ENCODE data around the gene MTHFR. TPM values are rescaled to one million over a fixed set of nuclear protein-coding genes. Genes with fewer than 3 reads are reported as not detected.

Gene MTHFR
- total RNA-seq, 4 donors from 2014 or later = 10.2 to 24.7 (median 18.1) TPM

DNA sequence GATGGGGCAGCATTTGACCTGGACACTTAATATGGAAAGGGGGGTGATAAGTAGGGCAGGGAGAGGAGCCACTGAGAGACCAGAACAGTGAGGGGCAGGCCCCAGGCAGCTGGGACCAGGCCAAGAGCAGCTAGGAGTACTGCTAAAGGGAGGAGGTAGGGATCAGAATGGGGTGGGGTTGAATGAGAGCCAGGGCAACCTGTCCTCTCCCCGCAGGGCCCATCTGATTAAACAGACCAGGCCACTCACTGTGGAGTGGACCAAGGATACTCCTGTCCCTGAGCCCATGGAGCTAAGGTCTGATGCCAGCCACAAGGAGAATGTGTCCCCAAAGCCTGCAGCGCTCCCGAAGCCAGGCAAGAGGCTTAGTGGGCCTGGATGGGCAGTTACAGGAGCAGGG is 41.6 kb downstream of the MTHFR start:
- Histone ChIP-seq H3K27me3 (peaks cover 10 to 16% (median 13%) of the 10 kb centered on the region in 3 donors), H3K27ac (no peak overlapping the region), H3K36me3 (no peaks in the 10 kb centered on the region), H3K9me3 (no peaks in the 10 kb centered on the region), H3K4me1 (no peaks in the 10 kb centered on the region), H3K4me3 (no peak overlapping the region)
- ATAC-seq (no peak), DNase-seq (no peak)
- TF ChIP-seq POLR2A (IDR thresholded peaks at IDR 0.05) = no peak
- TF ChIP-seq, protein P1, sequence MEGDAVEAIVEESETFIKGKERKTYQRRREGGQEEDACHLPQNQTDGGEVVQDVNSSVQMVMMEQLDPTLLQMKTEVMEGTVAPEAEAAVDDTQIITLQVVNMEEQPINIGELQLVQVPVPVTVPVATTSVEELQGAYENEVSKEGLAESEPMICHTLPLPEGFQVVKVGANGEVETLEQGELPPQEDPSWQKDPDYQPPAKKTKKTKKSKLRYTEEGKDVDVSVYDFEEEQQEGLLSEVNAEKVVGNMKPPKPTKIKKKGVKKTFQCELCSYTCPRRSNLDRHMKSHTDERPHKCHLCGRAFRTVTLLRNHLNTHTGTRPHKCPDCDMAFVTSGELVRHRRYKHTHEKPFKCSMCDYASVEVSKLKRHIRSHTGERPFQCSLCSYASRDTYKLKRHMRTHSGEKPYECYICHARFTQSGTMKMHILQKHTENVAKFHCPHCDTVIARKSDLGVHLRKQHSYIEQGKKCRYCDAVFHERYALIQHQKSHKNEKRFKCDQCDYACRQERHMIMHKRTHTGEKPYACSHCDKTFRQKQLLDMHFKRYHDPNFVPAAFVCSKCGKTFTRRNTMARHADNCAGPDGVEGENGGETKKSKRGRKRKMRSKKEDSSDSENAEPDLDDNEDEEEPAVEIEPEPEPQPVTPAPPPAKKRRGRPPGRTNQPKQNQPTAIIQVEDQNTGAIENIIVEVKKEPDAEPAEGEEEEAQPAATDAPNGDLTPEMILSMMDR (IDR thresholded peaks at IDR 0.05 in 4 of 5, conservative IDR thresholded peaks at IDR 0.05 in 1 of 5) = no peak
- in situ Hi-C loops (cut with MboI; ENCODE audit: low sequenced_read_pairs in 4 of 4) (no loop called here), intact Hi-C loops (cut with DNase I; ENCODE audit: low total_unique reads) (no loop called here)

DNA sequence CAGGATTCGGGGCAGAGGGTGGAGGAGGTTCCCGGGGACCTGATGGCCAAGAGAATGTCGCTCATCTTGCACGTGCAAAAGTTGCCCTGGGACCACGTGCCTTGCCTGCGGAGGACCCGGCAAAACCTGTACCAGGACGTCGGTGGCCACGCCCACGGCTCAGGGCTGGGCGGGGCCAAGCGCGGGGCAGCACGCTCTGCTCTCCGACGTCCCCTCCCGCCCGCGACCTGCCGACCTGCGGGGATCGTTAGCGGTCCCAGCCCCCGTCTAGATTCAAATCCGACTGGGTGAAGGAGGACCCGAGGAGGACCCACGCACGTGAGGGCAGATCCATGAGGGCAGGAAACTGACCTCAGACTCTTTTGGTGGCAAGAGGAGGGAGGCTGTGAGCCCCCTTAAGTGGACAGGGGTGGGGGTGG is 43.8 kb downstream of the MTHFR start, which contains the start of gene C1orf167:
Gene C1orf167 (plus strand): TSS at position 206 of the 419 bp plus-strand sequence. CDS start 2,208 bp downstream, outside the sequence.
- Histone ChIP-seq H3K9me3 (no peaks in the 10 kb centered on the region), H3K27me3 (peaks cover 10 to 16% (median 13%) of the 10 kb centered on the region in 3 donors), H3K4me3 (no peak within 1 kb of the TSS), H3K36me3 (no peaks in the 10 kb centered on the region), H3K27ac (no peak within 1 kb of the TSS), H3K4me1 (no peaks in the 10 kb centered on the region)
- ATAC-seq (no peak), DNase-seq (no peak)
- TF ChIP-seq, protein P1 (IDR thresholded peaks at IDR 0.05 in 4 of 5, conservative IDR thresholded peaks at IDR 0.05 in 1 of 5) = no peak
- TF ChIP-seq POLR2A (IDR thresholded peaks at IDR 0.05) = no peak
- intact Hi-C loops (cut with DNase I; ENCODE audit: low total_unique reads) = no loop called here
- in situ Hi-C loops (cut with MboI; ENCODE audit: low sequenced_read_pairs in 4 of 4) = no loop called here

DNA sequence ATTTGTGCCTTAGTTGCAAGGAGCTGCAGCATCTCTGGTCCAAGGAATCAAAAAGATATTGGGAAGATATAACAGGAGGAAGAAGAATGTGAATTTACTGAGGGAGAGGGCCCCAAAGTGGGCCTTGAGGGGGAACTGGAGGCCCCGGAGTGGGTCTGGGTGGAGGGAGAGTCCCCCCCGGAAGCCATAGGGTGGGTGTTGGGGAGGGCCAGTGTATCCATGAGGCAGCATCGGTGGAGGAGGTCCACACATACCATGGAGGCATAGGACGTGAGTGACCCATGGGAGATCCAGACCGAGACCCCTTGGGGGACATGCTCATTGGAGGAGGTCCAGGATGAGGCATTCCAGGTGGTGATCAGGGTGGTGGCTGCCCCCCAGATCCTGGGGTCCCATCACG is 44.5 kb downstream of the MTHFR start:
- no peak overlapping the region for H3K27ac ChIP-seq
- in situ Hi-C loops (cut with MboI; ENCODE audit: low sequenced_read_pairs in 4 of 4) = no loop called here
- no peaks in the 10 kb centered on the region for H3K4me1 ChIP-seq
- ATAC-seq (no peak), DNase-seq (no peak)
- H3K9me3 ChIP-seq = no peaks in the 10 kb centered on the region
- H3K27me3 ChIP-seq = peaks cover 10 to 16% (median 13%) of the 10 kb centered on the region in 3 donors
- intact Hi-C loops (cut with DNase I; ENCODE audit: low total_unique reads) = no loop called here
- no peak overlapping the region for H3K4me3 ChIP-seq
- no peaks in the 10 kb centered on the region for H3K36me3 ChIP-seq
- TF ChIP-seq, protein P1 (IDR thresholded peaks at IDR 0.05 in 4 of 5, conservative IDR thresholded peaks at IDR 0.05 in 1 of 5) = no peak
- TF ChIP-seq POLR2A (IDR thresholded peaks at IDR 0.05) = no peak

DNA sequence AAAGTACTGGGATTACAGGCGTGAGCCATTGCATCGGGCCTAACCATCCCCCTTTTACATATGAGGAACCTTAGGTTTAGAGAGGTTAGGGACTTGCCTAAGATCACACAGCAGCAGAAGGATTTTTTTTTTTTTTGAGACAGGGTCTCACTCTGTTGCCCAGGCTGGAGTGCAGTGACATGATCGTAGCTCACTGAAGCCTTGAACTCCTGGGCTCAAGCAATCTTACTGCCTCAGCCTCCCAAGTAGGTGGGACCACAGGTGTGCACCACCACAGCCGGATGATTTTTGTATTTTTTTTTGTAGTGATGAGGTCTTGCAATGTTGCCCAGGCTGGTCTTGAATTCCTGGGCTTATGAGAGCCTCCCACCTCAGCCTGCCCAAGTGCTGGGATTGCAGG is 46.0 kb downstream of the MTHFR start:
- Histone ChIP-seq H3K9me3 (no peaks in the 10 kb centered on the region), H3K4me1 (no peaks in the 10 kb centered on the region), H3K27me3 (peaks cover 10 to 16% (median 13%) of the 10 kb centered on the region in 3 donors), H3K36me3 (no peaks in the 10 kb centered on the region), H3K27ac (no peak overlapping the region), H3K4me3 (no peak overlapping the region)
- in situ Hi-C loops (cut with MboI; ENCODE audit: low sequenced_read_pairs in 4 of 4) (no loop called here), intact Hi-C loops (cut with DNase I; ENCODE audit: low total_unique reads) (no loop called here)
- TF ChIP-seq, protein P1 (IDR thresholded peaks at IDR 0.05 in 4 of 5, conservative IDR thresholded peaks at IDR 0.05 in 1 of 5) = no peak
- TF ChIP-seq POLR2A (IDR thresholded peaks at IDR 0.05) = no peak
- ATAC-seq (no peak), DNase-seq (no peak)

DNA sequence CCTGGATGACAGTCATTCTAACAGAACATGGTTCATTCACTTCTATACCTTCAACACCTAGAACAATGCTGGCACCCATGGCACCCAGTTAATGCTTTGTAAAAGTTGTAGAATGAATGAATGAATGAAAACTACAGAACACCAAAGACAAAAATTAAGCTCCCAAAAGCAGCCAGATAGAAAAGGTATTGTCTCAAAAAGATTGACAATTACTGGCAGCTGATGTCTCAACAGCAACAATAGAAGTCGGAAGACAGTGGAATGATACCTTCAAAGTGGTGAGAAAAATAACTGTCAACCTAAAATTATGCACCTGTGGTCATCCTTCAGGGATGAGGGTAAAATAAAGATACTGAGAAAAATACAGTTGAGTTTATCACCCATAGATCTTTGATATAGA is 48.7 kb downstream of the MTHFR start:
- H3K36me3 ChIP-seq = no peaks in the 10 kb centered on the region
- in situ Hi-C loops (cut with MboI; ENCODE audit: low sequenced_read_pairs in 4 of 4) (no loop called here), intact Hi-C loops (cut with DNase I; ENCODE audit: low total_unique reads) (no loop called here)
- H3K4me1 ChIP-seq = no peaks in the 10 kb centered on the region
- no peak overlapping the region for H3K4me3 ChIP-seq
- TF ChIP-seq, protein P1 (IDR thresholded peaks at IDR 0.05 in 4 of 5, conservative IDR thresholded peaks at IDR 0.05 in 1 of 5) = no peak
- TF ChIP-seq POLR2A (IDR thresholded peaks at IDR 0.05) = no peak
- H3K27me3 ChIP-seq = peaks cover 7 to 10% (median 10%) of the 10 kb centered on the region in 3 donors
- no peaks in the 10 kb centered on the region for H3K9me3 ChIP-seq
- no peak for DNase-seq
- no peak for ATAC-seq
- H3K27ac ChIP-seq = no peak overlapping the region

Data from gastrocnemius medialis (tissue), 4 donors.